Tibial artery (tissue), 4 donors: Measurements from ENCODE around the gene PIGN.

ENCODE experiments used
- DNase-seq, 2 donors: peaks; one replicate each; pipeline ENCODE4 v3.0.0-alpha.2; 2019
- H3K27ac ChIP-seq, 2 donors: fragments of 200-600 bp; sonication (generic) in 1 of 2; 1 replicate in 1 of 2; 2 replicates in 1 of 2; pipeline ENCODE4 v1.5.1; 2018 to 2019; ENCODE audit warnings: mild to moderate bottlenecking in 1 of 2
- H3K27me3 ChIP-seq, 2 donors: fragments of 200-600 bp; sonication (generic) in 1 of 2; one replicate each; pipeline versions ENCODE4 v1.5.1 to v1.6.0; 2016 to 2019
- H3K36me3 ChIP-seq, 3 donors: fragments of 200-600 bp; sonication (generic) in 2 of 3; one replicate each; pipeline ENCODE4 v1.5.1; 2016 to 2019; ENCODE audit warnings: mild to moderate bottlenecking in 2 of 3
- H3K4me1 ChIP-seq, 4 donors: fragments of 200-600 bp; sonication (generic) in 2 of 4; 1 replicate in 3 of 4; 2 replicates in 1 of 4; pipeline ENCODE4 v1.5.1; 2016 to 2019
- H3K4me3 ChIP-seq, 2 donors: fragments of 200-600 bp; sonication (generic) in 1 of 2; 1 replicate in 1 of 2; 2 replicates in 1 of 2; pipeline ENCODE4 v1.5.1; 2018 to 2019; ENCODE audit warnings: mild to moderate bottlenecking in 2 of 2
- H3K9me3 ChIP-seq, 3 donors: fragments of 200-600 bp; sonication (generic) in 1 of 3; one replicate each; pipeline ENCODE4 v1.5.1; 2016 to 2019
- CTCF ChIP-seq, 2 experiments: fragments of 200-600 bp in 1 of 2; fragments of 450-650 bp in 1 of 2; IDR thresholded peaks; one replicate each; pipeline ENCODE4 v1.5.1; 2017 to 2019; ENCODE audit warnings: antibody characterized with exemption in 2 of 2, mild to moderate bottlenecking in 1 of 2, moderate library complexity in 1 of 2
- intact Hi-C: fragments of 100-400 bp; cut with DNase I; formaldehyde crosslinking; loops from one replicate; pipeline ENCODE4 v1.15.0; 2023; ENCODE audit warnings: low total_unique reads

PIGN gene

GRCh38 chr18:62201870-62202269 lies 15.0 kb upstream of the PIGN start:
- DNase-seq: no peak
- H3K4me3 ChIP-seq: no peak overlapping the region
- H3K36me3 ChIP-seq: no peaks in the 10 kb centered on the region
- no peak overlapping the region for H3K27ac ChIP-seq
- no peaks in the 10 kb centered on the region for H3K27me3 ChIP-seq
- no peaks in the 10 kb centered on the region for H3K9me3 ChIP-seq
- intact Hi-C loops: no loop called here
- H3K4me1 ChIP-seq: peaks cover 0 to 11% (median 0%) of the 10 kb centered on the region in 4 donors
- TF ChIP-seq CTCF (IDR thresholded peaks at IDR 0.05): no peak

- Histone ChIP-seq H3K27ac (no peak overlapping the region), H3K9me3 (no peaks in the 10 kb centered on the region)
These were observed 13.5 kb upstream of the PIGN start for GRCh38 chr18:62200121-62200914.

GRCh38 chr18:62199629-62200028 lies 12.8 kb upstream of the PIGN start:
- intact Hi-C loops: no loop called here
- no peak overlapping the region for H3K27ac ChIP-seq

More at GRCh38 chr18:62200121-62200914, 13.5 kb upstream of the PIGN start:
- Histone ChIP-seq H3K36me3 (no peaks in the 10 kb centered on the region), H3K4me3 (no peak overlapping the region), H3K27me3 (no peaks in the 10 kb centered on the region), H3K4me1 (peaks cover 0 to 12% (median 0%) of the 10 kb centered on the region in 4 donors)
- no peak for TF ChIP-seq CTCF (IDR thresholded peaks at IDR 0.05)
- intact Hi-C loops: no loop called here
- DNase-seq: no peak

GRCh38 chr18:62198259-62198658 lies 11.4 kb upstream of the PIGN start:
- intact Hi-C loops: no loop called here
- H3K4me1 ChIP-seq: peaks cover 0 to 18% (median 0%) of the 10 kb centered on the region in 4 donors

More at GRCh38 chr18:62199629-62200028, 12.8 kb upstream of the PIGN start:
- H3K4me3 ChIP-seq: no peak overlapping the region
- TF ChIP-seq CTCF (IDR thresholded peaks at IDR 0.05): no peak
- peaks cover 0 to 12% (median 0%) of the 10 kb centered on the region in 4 donors for H3K4me1 ChIP-seq
- H3K9me3 ChIP-seq: no peaks in the 10 kb centered on the region
- no peaks in the 10 kb centered on the region for H3K36me3 ChIP-seq
- no peak for DNase-seq
- no peaks in the 10 kb centered on the region for H3K27me3 ChIP-seq

GRCh38 chr18:62196980-62197379 lies 10.1 kb upstream of the PIGN start:
- intact Hi-C loops: no loop called here
- DNase-seq: no peak
- TF ChIP-seq CTCF (IDR thresholded peaks at IDR 0.05): no peak
- Histone ChIP-seq H3K27ac (no peak overlapping the region), H3K4me3 (no peak overlapping the region), H3K4me1 (peaks cover 0 to 18% (median 2%) of the 10 kb centered on the region in 4 donors), H3K27me3 (no peaks in the 10 kb centered on the region), H3K9me3 (no peaks in the 10 kb centered on the region), H3K36me3 (no peaks in the 10 kb centered on the region)

More at GRCh38 chr18:62198259-62198658, 11.4 kb upstream of the PIGN start:
- no peaks in the 10 kb centered on the region for H3K9me3 ChIP-seq
- DNase-seq: no peak
- no peak overlapping the region for H3K4me3 ChIP-seq
- no peaks in the 10 kb centered on the region for H3K36me3 ChIP-seq
- no peak for TF ChIP-seq CTCF (IDR thresholded peaks at IDR 0.05)
- H3K27ac ChIP-seq: no peak overlapping the region
- no peaks in the 10 kb centered on the region for H3K27me3 ChIP-seq
